Spleen (tissue), 11 donors: ENCODE data around the gene LAMC1. TPM values are rescaled to one million over a fixed set of nuclear protein-coding genes. Genes with fewer than 3 reads are reported as not detected.

Experiments
- DNase-seq: peaks from one replicate; pipeline ENCODE4 v3.0.0-alpha.2; 2020
- H3K27ac ChIP-seq, 8 donors: fragments of 200-600 bp; sonication (generic) in 7 of 8; 1 replicate in 4 of 8; 2 replicates in 4 of 8; pipeline versions ENCODE4 v1.5.0 to v1.8.0; 2016 to 2021; ENCODE audit warnings: inconsistent platforms in 4 of 8, mild to moderate bottlenecking in 4 of 8, moderate library complexity in 1 of 8
- H3K27me3 ChIP-seq, 7 donors: fragments of 200-600 bp; sonication (generic) in 6 of 7; replicated peaks in 1 of 7; 1 replicate in 4 of 7; 2 replicates in 3 of 7; pipeline versions ENCODE4 v1.5.0 to v1.8.0; 2016 to 2021; ENCODE audit warnings: inconsistent platforms in 3 of 7, mild to moderate bottlenecking in 1 of 7
- H3K36me3 ChIP-seq, 6 donors: fragments of 200-600 bp; sonication (generic) in 5 of 6; 1 replicate in 4 of 6; 2 replicates in 2 of 6; pipeline versions ENCODE4 v1.5.0 to v1.8.0; 2016 to 2021; ENCODE audit warnings: inconsistent platforms in 2 of 6
- H3K4me1 ChIP-seq, 6 donors: fragments of 200-600 bp; sonication (generic) in 5 of 6; 1 replicate in 3 of 6; 2 replicates in 3 of 6; pipeline versions ENCODE4 v1.5.0 to v1.8.0; 2016 to 2021; ENCODE audit warnings: inconsistent platforms in 3 of 6
- H3K4me3 ChIP-seq, 8 donors: fragments of 200-600 bp; sonication (generic) in 7 of 8; 1 replicate in 4 of 8; 2 replicates in 4 of 8; pipeline versions ENCODE4 v1.5.0 to v1.8.0; 2016 to 2021; ENCODE audit warnings: inconsistent platforms in 4 of 8, mild to moderate bottlenecking in 4 of 8, moderate library complexity in 2 of 8
- H3K9me3 ChIP-seq, 8 donors: fragments of 200-600 bp; sonication (generic) in 7 of 8; 1 replicate in 4 of 8; 2 replicates in 4 of 8; pipeline versions ENCODE4 v1.5.0 to v1.8.0; 2016 to 2021; ENCODE audit warnings: inconsistent platforms in 4 of 8
- CTCF ChIP-seq, 11 experiments: fragments of 200-600 bp in 7 of 11; fragments of 450-650 bp in 4 of 11; sonication (generic) in 4 of 11; IDR thresholded peaks in 8 of 11; conservative IDR thresholded peaks in 3 of 11; 1 replicate in 7 of 11; 2 replicates in 4 of 11; pipeline versions ENCODE4 v1.4.0 to v1.8.0; 2016 to 2021; ENCODE audit warnings: antibody characterized with exemption in 11 of 11, inconsistent platforms in 4 of 11, mild to moderate bottlenecking in 1 of 11
- POLR2A ChIP-seq, 3 donors: fragments of 450-650 bp; IDR thresholded peaks; one replicate each; pipeline ENCODE4 v1.5.1; 2017; ENCODE audit warnings: antibody characterized with exemption in 3 of 3, mild to moderate bottlenecking in 1 of 3
- POLR2AphosphoS5 ChIP-seq, 3 donors: sonication (generic); formaldehyde crosslinking; IDR thresholded peaks; one replicate each; pipeline ENCODE4 v1.5.1; 2017; ENCODE audit warnings: antibody characterized with exemption in 3 of 3
- WGBS, 5 donors: extraction: QIAGEN DNeasy Blood & Tissue Kit in 3 of 5; methylation state at CpG; one replicate each; pipeline versions ENCODE4 v1.1.5 to v1.1.7; 2013 to 2018; 5-methylcytosine and 5-hydroxymethylcytosine counted together
- intact Hi-C: fragments of 100-400 bp; cut with DNase I; formaldehyde crosslinking; loops from one replicate; pipeline ENCODE4 v1.15.0; 2023; ENCODE audit warnings: low total_unique reads
- polyA plus RNA-seq, 3 donors: library from polyadenylated mRNA; stranded (reverse); fragments of 200-250 nt; gene quantifications; one replicate each; pipeline ENCODE4 v1.2.1, GENCODE V29; 2013
- total RNA-seq, 7 donors: library from RNA; depleted of rRNA in 3 of 7; stranded (reverse); fragments of >200 nt in 3 of 7; fragmentation: NEBNext Ultra II Directional in 4 of 7; extraction: Animal tissue kit (Norgen Biotek cat#: 25700) in 4 of 7; gene quantifications; one replicate each; pipeline versions ENCODE4 v1.1.0 to v1.2.1, GENCODE V29; 2016 to 2021
- donor health status: healthy with polysubstance abuse.
- donor health status: DM: no; HTN: no; CAD: no; lungs with moderate emphysema.
- donor health status: DM: no; HTN: no; CAD: no.
- donor health status: Bipolar disorder and iron deficiency.
- donor health status: healthy.
- donor health status: DM: no; HTN: no; CAD: no.
- donor health status: DM: yes; HTN: yes; CAD: no.

Gene LAMC1
- total and polyA plus RNA-seq, 10 donors, result 2.7 to 38.5 (median 30.5) TPM

- Histone ChIP-seq H3K27ac (no peak overlapping the region), H3K36me3 (no peaks in the 10 kb centered on the region), H3K4me3 (no peak overlapping the region), H3K4me1 (peaks cover 4 to 20% (median 15%) of the 10 kb centered on the region in 6 donors), H3K27me3 (no peaks in the 10 kb centered on the region), H3K9me3 (no peaks in the 10 kb centered on the region)
- TF ChIP-seq POLR2A (IDR thresholded peaks at IDR 0.05) (no peak), POLR2AphosphoS5 (IDR thresholded peaks at IDR 0.05) (no peak), CTCF (IDR thresholded peaks at IDR 0.05 in 8 of 11, conservative IDR thresholded peaks at IDR 0.05 in 3 of 11) (no peak)
- DNase-seq, result no peak
- intact Hi-C loops, result no loop called here
- 81 to 92% (median 83%) methylated on average over 1 of the region's 1 CpG for WGBS, 5 donors
These were observed 52.6 kb downstream of the LAMC1 start for GRCh38 chr1:183075861-183076260.

GRCh38 chr1:183077097-183077496, 53.9 kb downstream of the LAMC1 start:
- TF ChIP-seq CTCF (IDR thresholded peaks at IDR 0.05 in 8 of 11, conservative IDR thresholded peaks at IDR 0.05 in 3 of 11) (no peak), POLR2AphosphoS5 (IDR thresholded peaks at IDR 0.05) (no peak), POLR2A (IDR thresholded peaks at IDR 0.05) (no peak)
- Histone ChIP-seq H3K4me3 (no peak overlapping the region), H3K9me3 (no peaks in the 10 kb centered on the region), H3K27ac (no peak overlapping the region), H3K4me1 (peaks cover 0 to 10% (median 3%) of the 10 kb centered on the region in 6 donors), H3K27me3 (no peaks in the 10 kb centered on the region), H3K36me3 (no peaks in the 10 kb centered on the region)
- WGBS, 5 donors, result 35 to 83% (median 54%) methylated on average over 1 of the region's 1 CpG
- no peak for DNase-seq
- intact Hi-C loops, result no loop called here

GRCh38 chr1:183079712-183080388, 56.6 kb downstream of the LAMC1 start:
- Histone ChIP-seq H3K27me3 (no peaks in the 10 kb centered on the region), H3K27ac (no peak overlapping the region), H3K4me3 (no peak overlapping the region), H3K9me3 (no peaks in the 10 kb centered on the region), H3K4me1 (peaks cover 0 to 10% (median 3%) of the 10 kb centered on the region in 6 donors), H3K36me3 (no peaks in the 10 kb centered on the region)
- DNase-seq, result no peak
- WGBS, 5 donors, result 86 to 92% (median 87%) methylated on average over 8 of the region's 8 CpGs
- TF ChIP-seq POLR2A (IDR thresholded peaks at IDR 0.05), result no peak
- no peak for TF ChIP-seq POLR2AphosphoS5 (IDR thresholded peaks at IDR 0.05)
- no peak for TF ChIP-seq CTCF (IDR thresholded peaks at IDR 0.05 in 8 of 11, conservative IDR thresholded peaks at IDR 0.05 in 3 of 11)
- intact Hi-C loops, result no loop called here

- no peak for DNase-seq
- WGBS, 5 donors, result 69 to 92% (median 82%) methylated on average over 2 of the region's 2 CpGs
- Histone ChIP-seq H3K9me3 (no peaks in the 10 kb centered on the region), H3K4me3 (no peak overlapping the region), H3K36me3 (no peaks in the 10 kb centered on the region), H3K27ac (no peak overlapping the region), H3K27me3 (no peaks in the 10 kb centered on the region), H3K4me1 (peaks cover 0 to 10% (median 3%) of the 10 kb centered on the region in 6 donors)
- intact Hi-C loops, result no loop called here
- TF ChIP-seq POLR2A (IDR thresholded peaks at IDR 0.05) (no peak), POLR2AphosphoS5 (IDR thresholded peaks at IDR 0.05) (no peak), CTCF (IDR thresholded peaks at IDR 0.05 in 8 of 11, conservative IDR thresholded peaks at IDR 0.05 in 3 of 11) (no peak)
These were observed 57.2 kb downstream of the LAMC1 start for GRCh38 chr1:183080406-183080805.
